GM08714 (cell line): ENCODE data around the gene RASGRF1.

Experiments
- H3K4me3 ChIP-seq: fragments of 200-500 bp; sonication (Bioruptor generic); 2 replicates; pipeline ENCODE4 v1.5.1; 2014; ENCODE audit warnings: mild to moderate bottlenecking, low read length, inconsistent platforms
- ZNF274 ChIP-seq: IDR thresholded peaks from 2 replicates; pipeline ENCODE4 v1.6.1; 2012; ENCODE audit warnings: mild to moderate bottlenecking, low read depth, low read length

RASGRF1 gene

GRCh38 chr15:78977591-78978347 is 112.8 kb downstream of the RASGRF1 start:
- no peak for TF ChIP-seq ZNF274
- H3K4me3 ChIP-seq: no peak overlapping the region; the same call in 1 of the 2 replicates

GRCh38 chr15:78977091-78977571 is 113.4 kb downstream of the RASGRF1 start:
- no peak overlapping the region; the same call in 1 of the 2 replicates for H3K4me3 ChIP-seq
- no peak for TF ChIP-seq ZNF274

- H3K4me3 ChIP-seq: no peak overlapping the region; the same call in 1 of the 2 replicates
- no peak for TF ChIP-seq ZNF274
Measured at GRCh38 chr15:78976691-78977090, 113.9 kb downstream of the RASGRF1 start.

GRCh38 chr15:78974272-78974918 is 116.2 kb downstream of the RASGRF1 start:
- no peak overlapping the region for H3K4me3 ChIP-seq
- no peak for TF ChIP-seq ZNF274

GRCh38 chr15:78969687-78970349 is 120.8 kb downstream of the RASGRF1 start:
- H3K4me3 ChIP-seq: no peak overlapping the region
- TF ChIP-seq ZNF274: no peak

- no peak for TF ChIP-seq ZNF274
- no peak overlapping the region for H3K4me3 ChIP-seq
Measured at GRCh38 chr15:78968539-78969271, 121.9 kb downstream of the RASGRF1 start.

- no peak for TF ChIP-seq ZNF274
- H3K4me3 ChIP-seq: no peak overlapping the region
Measured at GRCh38 chr15:78968114-78968513, 122.5 kb downstream of the RASGRF1 start.

GRCh38 chr15:78960308-78960707 is 130.3 kb downstream of the RASGRF1 start:
- no peak overlapping the region for H3K4me3 ChIP-seq
- no peak for TF ChIP-seq ZNF274

- no peak overlapping the region for H3K4me3 ChIP-seq
- no peak for TF ChIP-seq ZNF274
Measured at GRCh38 chr15:78959360-78959759, 131.2 kb downstream of the RASGRF1 start.

- TF ChIP-seq ZNF274: no peak
- no peak overlapping the region for H3K4me3 ChIP-seq
Measured at GRCh38 chr15:78957416-78958093, 133.0 kb downstream of the RASGRF1 start.

GRCh38 chr15:78956937-78957336 is 133.6 kb downstream of the RASGRF1 start:
- no peak overlapping the region for H3K4me3 ChIP-seq
- TF ChIP-seq ZNF274: no peak

GRCh38 chr15:78955355-78955754 is 135.2 kb downstream of the RASGRF1 start:
- TF ChIP-seq ZNF274: no peak
- no peak overlapping the region for H3K4me3 ChIP-seq

- no peak for TF ChIP-seq ZNF274
- H3K4me3 ChIP-seq: no peak overlapping the region
Measured at GRCh38 chr15:78951841-78952238, 138.7 kb downstream of the RASGRF1 start.
